GM18505 (cell line): ENCODE measurements around the gene NID2.

Experiments
- ATAC-seq: cut with Tn5 transposase; IDR thresholded peaks from one replicate; pipeline ENCODE4 v1.9.1; 2021; ENCODE audit not compliant: unreplicated experiment
- POLR2A ChIP-seq: IDR thresholded peaks from 4 replicates; pipeline ENCODE4 v1.6.1; 2011; ENCODE audit warnings: borderline replicate concordance; ENCODE audit not compliant: insufficient read depth, insufficient read length; ENCODE audit errors: extremely low read depth

Gene NID2

DNA sequence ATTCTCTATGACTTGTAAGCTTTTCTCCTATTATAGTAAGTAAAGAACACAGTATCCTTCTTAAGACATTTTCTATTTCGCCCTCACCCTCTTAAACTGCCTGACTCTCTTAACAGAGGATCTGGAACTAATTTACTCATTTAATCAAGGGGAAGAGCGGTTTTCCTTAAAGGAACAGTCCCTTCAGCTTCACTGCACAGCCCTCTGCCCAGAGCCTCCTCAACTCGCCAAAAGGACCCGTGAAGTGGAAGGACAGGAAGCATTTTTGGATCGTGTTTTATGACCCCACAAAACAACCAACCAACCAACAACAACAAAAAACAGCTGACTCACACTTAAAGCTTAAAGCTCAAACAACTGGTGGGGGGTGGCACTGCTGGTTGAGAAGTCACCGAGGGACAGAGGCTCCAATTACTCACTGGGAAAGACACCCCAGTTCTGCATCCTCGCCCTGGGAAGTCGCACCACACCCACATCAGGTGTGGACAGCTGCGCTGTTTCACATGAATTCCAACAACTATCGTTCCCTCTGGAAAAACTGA, 35.7 kb downstream of the NID2 start:
- TF ChIP-seq POLR2A: no peak
- no peak for ATAC-seq

- ATAC-seq: no peak
- no peak for TF ChIP-seq POLR2A
Observed at GRCh38 chr14:52032204-52032801, 36.6 kb downstream of the NID2 start.

- TF ChIP-seq POLR2A: no peak
- no peak for ATAC-seq
Observed at GRCh38 chr14:52031781-52032180, 37.1 kb downstream of the NID2 start.

GRCh38 chr14:52029881-52030280, 39.0 kb downstream of the NID2 start:
- no peak for ATAC-seq
- TF ChIP-seq POLR2A: no peak

GRCh38 chr14:52026901-52027300, 42.0 kb downstream of the NID2 start:
- no peak for ATAC-seq
- no peak for TF ChIP-seq POLR2A

DNA sequence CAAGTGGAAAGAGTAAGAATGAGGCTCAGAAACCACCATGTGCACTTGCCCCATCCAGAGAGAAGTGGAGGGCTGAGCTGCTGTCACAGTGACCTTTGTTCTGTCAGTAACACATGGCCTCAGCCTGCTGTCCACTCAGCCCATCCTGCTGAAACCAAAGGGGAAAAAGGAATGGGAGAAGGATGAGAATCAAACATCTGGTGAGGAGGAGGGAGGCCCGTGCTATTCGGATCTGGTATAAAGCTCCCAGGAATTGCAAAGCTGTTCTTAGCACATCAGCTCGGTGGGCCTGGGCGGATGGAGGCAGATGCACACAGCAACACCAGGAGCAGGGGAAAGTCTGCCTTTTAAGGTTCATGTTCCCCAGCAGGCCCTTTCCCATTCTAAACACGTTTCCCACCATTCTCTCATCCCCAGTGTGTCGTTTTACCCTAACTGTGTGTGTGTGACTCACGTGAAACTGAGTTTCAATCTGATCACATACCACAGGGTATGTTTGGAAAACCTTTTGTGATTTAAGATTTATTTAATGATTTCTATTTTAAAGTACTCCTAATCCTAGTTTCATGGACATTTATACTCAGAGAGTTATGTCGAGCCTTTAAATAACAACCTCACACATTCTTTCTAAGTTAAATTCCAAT, 42.7 kb downstream of the NID2 start:
- ATAC-seq: no peak
- TF ChIP-seq POLR2A: no peak

GRCh38 chr14:52025310-52025709, 43.5 kb downstream of the NID2 start:
- no peak for TF ChIP-seq POLR2A
- no peak for ATAC-seq

GRCh38 chr14:52023518-52023917, 45.3 kb downstream of the NID2 start:
- no peak for TF ChIP-seq POLR2A
- ATAC-seq: no peak

DNA sequence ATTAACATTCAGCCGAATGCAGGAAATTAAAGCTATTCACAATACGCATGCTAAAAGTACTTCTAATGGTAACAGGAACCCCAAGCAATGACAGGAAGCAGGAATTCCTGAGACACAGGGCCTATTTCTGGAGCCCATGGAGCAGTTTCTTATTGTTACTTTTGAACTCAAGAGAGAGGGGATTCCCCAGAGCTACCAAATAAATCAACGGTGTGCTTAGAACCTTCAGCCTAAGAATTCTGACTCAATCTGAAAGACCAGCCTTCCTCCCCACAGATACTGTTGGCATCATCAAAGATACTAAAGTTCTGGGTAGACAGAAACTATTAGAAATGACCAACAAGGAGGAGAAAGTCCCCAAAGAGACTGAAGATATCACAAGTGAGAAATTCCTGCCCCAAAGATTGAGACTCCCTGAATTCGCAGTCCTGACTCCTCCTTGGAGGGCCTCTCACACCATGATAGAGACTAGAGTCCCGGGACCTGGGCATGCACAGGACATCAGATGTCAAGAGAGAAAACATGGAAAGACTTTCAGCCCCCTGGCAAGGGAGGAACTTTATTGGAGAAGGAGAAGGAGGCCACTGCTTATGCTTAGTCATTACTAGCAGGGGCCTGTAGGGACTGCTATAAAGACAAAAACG, 46.8 kb downstream of the NID2 start:
- ATAC-seq: peak; percentile 74

DNA sequence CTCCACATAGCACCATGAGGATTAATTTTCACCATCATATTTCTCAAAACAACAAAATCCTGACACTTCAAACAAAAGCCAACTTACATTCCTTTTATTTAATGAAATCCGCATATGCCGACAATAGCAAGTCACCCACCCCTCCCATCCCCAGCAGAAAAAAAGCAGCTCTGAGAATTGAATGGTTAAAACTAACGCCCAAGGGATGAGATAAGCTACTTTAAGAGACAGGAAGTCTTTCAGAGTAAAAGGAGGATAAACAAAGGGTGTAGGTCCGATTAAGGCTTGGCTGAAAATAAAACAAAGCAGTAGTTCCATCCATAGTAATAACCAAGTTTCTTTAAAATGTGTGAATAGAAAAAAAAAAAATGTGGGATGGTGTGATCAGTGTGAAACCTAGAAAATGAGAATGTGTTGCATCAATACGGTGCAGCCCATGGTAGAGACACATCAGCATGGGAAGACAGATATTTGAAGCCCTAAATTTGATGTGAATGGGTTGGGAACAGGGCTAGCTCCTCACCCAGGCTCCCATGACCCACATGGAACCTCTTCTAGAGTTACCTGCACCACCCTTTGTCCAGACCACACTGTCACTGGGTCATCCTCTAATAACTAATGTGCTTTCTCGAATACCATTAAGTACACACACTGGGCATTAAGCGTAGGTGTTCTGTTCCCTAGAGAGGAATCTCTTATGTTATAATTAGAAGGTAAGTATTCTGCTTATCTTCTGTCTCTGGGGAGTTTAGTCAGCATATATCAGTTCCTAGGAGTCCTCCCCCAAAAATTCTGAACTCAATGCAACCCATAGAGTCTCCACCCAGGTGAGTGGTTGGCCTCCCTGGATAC, 47.8 kb downstream of the NID2 start:
- no peak for ATAC-seq
- no peak for TF ChIP-seq POLR2A

More for the DNA sequence above, 46.8 kb downstream of the NID2 start:
- no peak for TF ChIP-seq POLR2A

DNA sequence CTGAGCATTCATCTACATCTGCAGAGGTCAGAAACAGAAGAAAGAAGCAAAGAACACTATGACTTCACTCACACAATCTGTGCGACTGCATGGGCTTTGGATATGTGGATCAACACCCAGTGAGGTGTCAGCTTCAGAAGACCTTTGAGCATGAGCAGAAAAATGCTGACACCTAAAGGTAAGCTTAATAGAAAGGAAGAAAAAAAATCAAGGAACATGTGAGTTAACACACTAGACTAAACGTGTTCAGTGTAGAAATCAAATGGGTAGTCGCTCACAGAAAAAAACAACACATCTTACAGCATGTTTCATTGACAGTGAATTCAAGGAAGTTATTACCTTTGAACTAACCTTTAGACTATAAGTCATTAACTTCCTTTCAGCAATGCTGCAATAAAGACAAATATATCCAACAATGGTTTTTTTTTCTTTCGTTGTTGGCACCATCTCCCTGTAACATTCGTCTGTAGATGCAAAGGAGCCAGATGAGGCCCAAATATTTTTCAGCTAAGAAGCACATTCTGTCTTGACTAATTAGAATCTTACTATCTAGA, 48.6 kb downstream of the NID2 start:
- TF ChIP-seq POLR2A: no peak
- no peak for ATAC-seq

GRCh38 chr14:52018970-52019369, 49.9 kb downstream of the NID2 start:
- no peak for ATAC-seq
- no peak for TF ChIP-seq POLR2A

- TF ChIP-seq POLR2A: no peak
- no peak for ATAC-seq
Observed at GRCh38 chr14:52018252-52018651, 50.6 kb downstream of the NID2 start.

DNA sequence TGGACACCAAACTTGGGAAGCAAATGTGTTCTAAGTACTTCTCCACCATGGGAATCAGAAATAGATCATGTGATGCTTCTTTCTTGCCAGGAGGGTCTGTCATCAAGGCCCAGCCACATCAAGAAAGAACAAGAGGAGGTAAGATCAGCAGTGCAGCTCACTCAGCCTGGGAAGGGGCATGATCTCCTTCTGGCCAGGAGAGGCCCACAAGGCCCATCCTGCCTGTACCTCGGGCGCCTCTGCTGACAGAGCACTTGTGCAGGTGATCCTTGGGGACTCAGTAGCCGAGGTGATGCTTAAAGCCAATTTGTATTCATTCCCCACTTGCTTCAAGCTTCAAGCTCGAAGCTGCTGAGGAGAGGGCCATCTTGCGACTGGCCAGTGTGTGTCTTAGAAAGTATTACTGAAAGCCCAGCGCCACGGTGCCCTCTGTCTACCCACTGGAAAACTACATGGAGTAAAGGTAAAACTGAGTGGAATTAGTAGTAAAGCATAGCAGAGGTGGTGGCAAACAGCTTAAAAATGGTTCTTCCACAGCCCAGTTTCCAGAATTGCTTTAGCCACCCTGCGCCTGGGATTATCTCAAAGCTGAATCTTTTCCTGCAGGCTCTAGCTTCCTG, 53.3 kb downstream of the NID2 start:
- no peak for ATAC-seq
- TF ChIP-seq POLR2A: no peak
